Neutrophil (primary cell): ENCODE data around the gene C4orf46.
"Not testable (repeated sequence)": the region's sequence is repeated elsewhere in the genome, so short reads cannot be mapped to it uniquely, and the experiment has no call there.

Experiments used
- H3K27ac ChIP-seq: fragments of 200-600 bp; sonication (generic); 2 replicates; pipeline ENCODE4 v1.5.1; 2016; ENCODE audit warnings: mild to moderate bottlenecking, moderate library complexity
- H3K27me3 ChIP-seq: fragments of 200-600 bp; sonication (generic); 2 replicates; pipeline ENCODE4 v1.6.0; 2016; ENCODE audit warnings: mild to moderate bottlenecking
- H3K36me3 ChIP-seq: fragments of 200-600 bp; sonication (generic); 2 replicates; pipeline ENCODE4 v1.5.1; 2017
- H3K4me1 ChIP-seq, 2 experiments: fragments of 200-600 bp in 1 of 2; sonication (generic) in 1 of 2; 1 replicate in 1 of 2; 2 replicates in 1 of 2; pipeline versions ENCODE4 v1.5.1 to v1.6.1; 2013 to 2016; ENCODE audit warnings: low read depth in 1 of 2, low read length in 1 of 2, mild to moderate bottlenecking in 1 of 2, moderate library complexity in 1 of 2; ENCODE audit not compliant: control insufficient read depth in 1 of 2, insufficient read depth in 1 of 2
- H3K4me3 ChIP-seq, 2 experiments: fragments of 200-600 bp in 1 of 2; sonication (generic) in 1 of 2; 1 replicate in 1 of 2; 2 replicates in 1 of 2; pipeline ENCODE4 v1.5.1; 2013 to 2016; ENCODE audit warnings: low read depth in 1 of 2, low read length in 1 of 2, mild to moderate bottlenecking in 1 of 2, moderate library complexity in 1 of 2
- H3K9me3 ChIP-seq: fragments of 200-600 bp; sonication (generic); 2 replicates; pipeline ENCODE4 v1.5.1; 2016
- TF ChIP-seq, protein P1 (sequence below): fragments of 200-600 bp; sonication (generic); IDR thresholded peaks from 2 replicates; pipeline ENCODE4 v1.5.1; 2016; ENCODE audit warnings: antibody characterized with exemption

Gene C4orf46

GRCh38 chr4:158664806-158665205 lies 6.9 kb downstream of the C4orf46 start:
- Histone ChIP-seq H3K27me3 (no peaks in the 10 kb centered on the region), H3K4me1 (peaks cover 30 to 37% of the 10 kb centered on the region in 2 experiments), H3K9me3 (no peaks in the 10 kb centered on the region), H3K27ac (peak overlapping the region; percentile 65), H3K4me3 (no peak overlapping the region), H3K36me3 (no peaks in the 10 kb centered on the region)
- TF ChIP-seq, protein P1, sequence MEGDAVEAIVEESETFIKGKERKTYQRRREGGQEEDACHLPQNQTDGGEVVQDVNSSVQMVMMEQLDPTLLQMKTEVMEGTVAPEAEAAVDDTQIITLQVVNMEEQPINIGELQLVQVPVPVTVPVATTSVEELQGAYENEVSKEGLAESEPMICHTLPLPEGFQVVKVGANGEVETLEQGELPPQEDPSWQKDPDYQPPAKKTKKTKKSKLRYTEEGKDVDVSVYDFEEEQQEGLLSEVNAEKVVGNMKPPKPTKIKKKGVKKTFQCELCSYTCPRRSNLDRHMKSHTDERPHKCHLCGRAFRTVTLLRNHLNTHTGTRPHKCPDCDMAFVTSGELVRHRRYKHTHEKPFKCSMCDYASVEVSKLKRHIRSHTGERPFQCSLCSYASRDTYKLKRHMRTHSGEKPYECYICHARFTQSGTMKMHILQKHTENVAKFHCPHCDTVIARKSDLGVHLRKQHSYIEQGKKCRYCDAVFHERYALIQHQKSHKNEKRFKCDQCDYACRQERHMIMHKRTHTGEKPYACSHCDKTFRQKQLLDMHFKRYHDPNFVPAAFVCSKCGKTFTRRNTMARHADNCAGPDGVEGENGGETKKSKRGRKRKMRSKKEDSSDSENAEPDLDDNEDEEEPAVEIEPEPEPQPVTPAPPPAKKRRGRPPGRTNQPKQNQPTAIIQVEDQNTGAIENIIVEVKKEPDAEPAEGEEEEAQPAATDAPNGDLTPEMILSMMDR: no peak

- not testable (repeated sequence) for H3K4me3 ChIP-seq, H3K36me3 ChIP-seq, H3K9me3 ChIP-seq, H3K27me3 ChIP-seq
- Histone ChIP-seq H3K27ac (peak overlapping the region; percentile 65), H3K4me1 (peaks cover 30 to 37% of the 10 kb centered on the region in 2 experiments)
Observed at GRCh38 chr4:158663707-158664625, 7.7 kb downstream of the C4orf46 start.

DNA sequence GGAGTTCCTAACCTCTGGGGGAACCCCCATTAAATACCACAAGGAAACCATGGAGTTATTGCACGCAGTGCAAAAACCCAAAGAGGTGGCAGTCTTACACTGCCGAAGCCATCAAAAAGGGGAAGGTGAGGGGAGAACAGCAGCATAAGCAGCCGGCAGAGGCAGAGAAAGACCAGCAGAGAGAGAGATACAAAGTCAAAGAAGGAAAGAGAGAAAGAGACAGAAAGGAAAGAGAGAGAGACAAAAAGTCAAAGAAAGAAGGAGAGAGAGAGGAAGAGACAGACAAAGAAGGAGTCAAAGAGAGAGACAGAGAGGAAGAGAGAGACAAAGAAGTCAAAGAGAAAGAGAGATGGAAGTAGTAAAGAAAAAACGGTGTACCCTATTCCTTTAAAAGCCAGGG lies 8.4 kb downstream of the C4orf46 start:
- not testable (repeated sequence) for H3K9me3 ChIP-seq, H3K4me3 ChIP-seq, H3K27me3 ChIP-seq, H3K36me3 ChIP-seq
- Histone ChIP-seq H3K4me1 (peaks cover 30 to 37% of the 10 kb centered on the region in 2 experiments), H3K27ac (peak overlapping the region; percentile 65)

GRCh38 chr4:158657291-158657690 lies 14.4 kb downstream of the C4orf46 start:
- H3K27me3 ChIP-seq: no peaks in the 10 kb centered on the region
- no peaks in the 10 kb centered on the region for H3K9me3 ChIP-seq
- TF ChIP-seq, protein P1: no peak
- no peak overlapping the region for H3K4me3 ChIP-seq
- no peak overlapping the region for H3K27ac ChIP-seq
- H3K36me3 ChIP-seq: no peaks in the 10 kb centered on the region
- peaks cover 0 to 6% of the 10 kb centered on the region in 2 experiments for H3K4me1 ChIP-seq

DNA sequence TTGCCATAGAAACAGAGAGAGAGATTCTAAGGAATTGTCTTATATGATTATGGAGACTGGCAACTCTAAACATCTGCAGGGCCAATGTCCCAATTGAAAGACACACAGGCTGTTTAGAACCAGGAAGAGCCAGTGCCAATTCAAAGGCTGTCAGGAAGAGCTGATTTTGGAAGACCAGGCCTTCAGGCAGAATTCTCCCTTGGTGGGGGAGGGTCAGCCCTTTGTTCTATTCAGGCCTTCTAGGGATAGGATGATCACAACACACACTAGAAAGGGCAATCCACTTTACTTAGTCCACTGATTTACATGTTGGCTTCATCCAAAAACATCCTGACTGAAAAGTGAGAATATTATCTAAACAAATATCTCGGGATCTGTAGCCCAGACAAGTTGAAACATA lies 15.2 kb downstream of the C4orf46 start:
- Histone ChIP-seq H3K4me3 (no peak overlapping the region), H3K36me3 (no peaks in the 10 kb centered on the region), H3K27me3 (no peaks in the 10 kb centered on the region), H3K27ac (no peak overlapping the region), H3K4me1 (peaks cover 0 to 6% of the 10 kb centered on the region in 2 experiments), H3K9me3 (no peaks in the 10 kb centered on the region)
- TF ChIP-seq, protein P1: no peak

DNA sequence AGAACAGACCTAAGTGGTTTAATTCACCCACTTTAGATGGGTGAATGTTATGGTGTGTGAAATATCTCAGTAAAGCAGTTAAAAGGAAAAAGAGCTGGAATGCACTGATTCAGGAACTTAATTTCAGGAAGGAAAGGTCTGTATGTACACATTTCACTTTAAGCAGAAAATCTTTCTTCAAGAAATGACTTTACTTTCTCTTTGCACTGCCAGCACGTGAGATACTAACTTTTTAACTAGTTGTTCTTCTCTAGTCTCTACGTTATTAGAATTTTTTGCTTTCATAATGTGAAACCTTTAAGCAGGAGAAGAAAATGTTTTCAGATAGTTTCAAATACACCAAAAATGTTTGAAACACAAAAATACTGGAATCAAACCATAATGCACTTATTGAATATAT lies 18.8 kb downstream of the C4orf46 start:
- TF ChIP-seq, protein P1: no peak
- Histone ChIP-seq H3K9me3 (no peaks in the 10 kb centered on the region), H3K36me3 (no peaks in the 10 kb centered on the region), H3K4me3 (no peak overlapping the region), H3K27me3 (no peaks in the 10 kb centered on the region), H3K27ac (no peak overlapping the region), H3K4me1 (peaks cover 0 to 6% of the 10 kb centered on the region in 2 experiments)
